DND-41 (cell line): ENCODE results near the gene CNOT2.
"Not testable (repeated sequence)": the region's sequence is repeated elsewhere in the genome, so short reads cannot be mapped to it uniquely, and the experiment has no call there.

Experiments
- ATAC-seq: fragments of 200-7000 bp; cut with Tn5 transposase; 3 replicates; pipeline ENCODE4 v1.9.1; 2021; ENCODE audit warnings: low read depth; ENCODE audit not compliant: insufficient read depth
- DNase-seq: peaks from one replicate; pipeline ENCODE4 v3.0.0-alpha.2; 2020
- H2AFZ ChIP-seq: 2 replicates; pipeline ENCODE4 v1.6.0; 2012; ENCODE audit warnings: low read depth, low read length
- H3K27ac ChIP-seq: 2 replicates; pipeline ENCODE4 v1.5.1; 2012; ENCODE audit warnings: low read length, inconsistent platforms
- H3K27me3 ChIP-seq: fragments of 200-600 bp; sonication (generic); 2 replicates; pipeline ENCODE4 v1.6.0; 2012; ENCODE audit warnings: low read length, mild to moderate bottlenecking, inconsistent platforms; ENCODE audit not compliant: insufficient read depth, poor library complexity
- H3K36me3 ChIP-seq: 2 replicates; pipeline ENCODE4 v1.5.1; 2012; ENCODE audit warnings: low read length, inconsistent platforms; ENCODE audit not compliant: insufficient read depth
- H3K4me1 ChIP-seq: 2 replicates; pipeline ENCODE4 v1.5.1; 2012; ENCODE audit warnings: mild to moderate bottlenecking, low read length; ENCODE audit not compliant: insufficient read depth
- H3K4me2 ChIP-seq: 2 replicates; pipeline ENCODE4 v1.6.0; 2012; ENCODE audit warnings: mild to moderate bottlenecking, moderate library complexity, low read length, inconsistent platforms; ENCODE audit not compliant: insufficient read depth
- H3K4me3 ChIP-seq, 2 experiments: fragments of 200-600 bp in 1 of 2; shearing (Covaris generic) in 1 of 2; 2 replicates each; pipeline ENCODE4 v1.5.1; 2012 to 2016; ENCODE audit warnings: inconsistent platforms in 2 of 2, low read length in 2 of 2, mild to moderate bottlenecking in 2 of 2, low read depth in 1 of 2, moderate library complexity in 1 of 2
- H3K79me2 ChIP-seq: 2 replicates; pipeline ENCODE4 v1.6.0; 2012; ENCODE audit warnings: low read length, inconsistent platforms; ENCODE audit not compliant: insufficient read depth
- H3K9ac ChIP-seq: 2 replicates; pipeline ENCODE4 v1.6.0; 2012; ENCODE audit warnings: low read depth, mild to moderate bottlenecking, inconsistent platforms, low read length, moderate library complexity
- H3K9me3 ChIP-seq: 2 replicates; pipeline ENCODE4 v1.5.1; 2012; ENCODE audit warnings: low read length, moderate library complexity, mild to moderate bottlenecking, inconsistent platforms; ENCODE audit not compliant: insufficient read depth, severe bottlenecking
- H4K20me1 ChIP-seq: 2 replicates; pipeline ENCODE4 v1.6.0; 2012; ENCODE audit warnings: low read length; ENCODE audit not compliant: insufficient read depth
- CTCF ChIP-seq: IDR thresholded peaks from 2 replicates; pipeline ENCODE4 v1.5.1; 2012; ENCODE audit warnings: borderline replicate concordance, low read length, moderate library complexity, mild to moderate bottlenecking; ENCODE audit not compliant: poor library complexity, severe bottlenecking; ENCODE audit errors: extremely low read depth
- EZH2 ChIP-seq: IDR thresholded peaks from 3 replicates; pipeline ENCODE4 v1.6.1; 2012; ENCODE audit warnings: borderline replicate concordance, low read depth, mild to moderate bottlenecking, moderate library complexity, low read length, inconsistent platforms; ENCODE audit not compliant: severe bottlenecking

CNOT2 gene

DNA sequence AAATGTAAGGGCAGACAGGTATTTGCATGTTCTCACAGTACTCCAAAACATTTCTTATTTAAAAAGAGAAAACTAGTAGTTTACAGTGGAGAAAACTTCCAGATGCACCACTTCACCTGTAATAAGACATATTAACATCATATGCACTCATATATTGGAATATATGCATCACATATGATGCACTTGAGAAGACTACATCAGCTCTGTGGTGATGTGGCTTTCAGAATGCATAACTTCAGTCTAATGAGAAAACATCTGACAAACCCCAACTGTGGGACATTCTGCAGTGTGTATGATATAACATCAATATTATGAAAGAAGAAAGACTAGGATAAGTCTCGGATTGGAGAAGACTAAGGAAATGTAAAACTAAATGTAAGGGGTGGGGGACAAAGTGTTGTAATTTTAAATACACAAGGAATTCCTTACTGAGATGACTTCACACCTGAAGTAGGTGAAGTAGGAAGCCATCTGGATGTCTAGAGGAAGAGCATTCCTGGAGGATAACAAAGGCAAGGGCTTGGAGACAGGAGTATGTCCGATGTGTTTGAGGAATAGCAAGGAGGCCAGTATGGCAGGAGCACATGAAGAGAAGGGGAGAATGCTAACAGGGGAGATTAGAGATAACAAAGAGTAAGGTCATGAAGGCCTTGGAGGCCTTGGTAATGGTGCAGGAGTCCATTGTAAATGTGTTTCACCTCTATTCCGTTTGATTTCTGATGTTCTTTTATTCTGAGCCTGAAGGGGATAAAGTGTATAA is 49.0 kb downstream of the CNOT2 start:
- Histone ChIP-seq H3K27me3 (no peaks in the 10 kb centered on the region), H3K9ac (no peak overlapping the region), H3K4me3 (no peak overlapping the region), H3K4me1 (no peaks in the 10 kb centered on the region), H3K27ac (no peak overlapping the region), H3K9me3 (no peaks in the 10 kb centered on the region), H2AFZ (no peak overlapping the region), H4K20me1 (peaks cover 23% of the 10 kb centered on the region), H3K79me2 (peaks cover 87% of the 10 kb centered on the region), H3K36me3 (peaks cover 36% of the 10 kb centered on the region), H3K4me2 (no peak overlapping the region)
- no peak for TF ChIP-seq EZH2
- no peak for TF ChIP-seq CTCF
- ATAC-seq (no peak), DNase-seq (no peak)

GRCh38 chr12:70304684-70305555 is 61.7 kb downstream of the CNOT2 start:
- Histone ChIP-seq H3K79me2 (peaks cover 69% of the 10 kb centered on the region), H4K20me1 (peaks cover 30% of the 10 kb centered on the region)
- 0 out of 3 replicates have a peak, but pooled peaks have one; percentile 47 for ATAC-seq

DNA sequence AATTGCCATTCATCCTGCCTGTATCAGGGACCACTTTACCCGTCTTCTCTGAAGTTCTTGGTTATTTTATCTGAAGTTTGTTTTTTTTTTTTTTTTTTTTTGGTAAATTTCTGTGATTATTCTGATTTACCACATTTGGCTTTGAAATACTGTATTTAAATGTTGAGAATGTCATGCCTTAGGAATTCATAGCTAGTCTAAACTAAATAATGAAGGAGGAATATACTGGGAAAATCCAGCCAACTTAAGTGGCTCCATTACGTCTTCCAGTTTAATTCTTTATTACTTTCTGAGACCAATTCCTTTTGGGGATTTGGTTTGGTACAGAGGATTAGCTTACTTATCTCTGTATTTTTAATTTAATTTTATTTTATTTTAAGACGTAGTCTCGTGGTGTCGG is 62.6 kb downstream of the CNOT2 start:
- no peak for TF ChIP-seq EZH2
- no peak for TF ChIP-seq CTCF
- Histone ChIP-seq H3K36me3 (peaks cover 2% of the 10 kb centered on the region; the same call in 1 of the 2 replicates), H3K79me2 (peaks cover 77% of the 10 kb centered on the region), H3K4me1 (peaks cover 3% of the 10 kb centered on the region), H3K9me3 (no peaks in the 10 kb centered on the region), H3K27ac (no peak overlapping the region), H3K4me3 (no peak overlapping the region), H3K4me2 (no peak overlapping the region), H4K20me1 (peaks cover 32% of the 10 kb centered on the region), H3K27me3 (no peaks in the 10 kb centered on the region), H2AFZ (no peak overlapping the region), H3K9ac (no peak overlapping the region)
- no peak for DNase-seq
- no peak for ATAC-seq

More at GRCh38 chr12:70304684-70305555, 61.7 kb downstream of the CNOT2 start:
- H3K36me3 ChIP-seq, H3K4me1 ChIP-seq, H2AFZ ChIP-seq, H3K4me3 ChIP-seq, H3K27ac ChIP-seq, H3K9me3 ChIP-seq, H3K9ac ChIP-seq, H3K4me2 ChIP-seq, H3K27me3 ChIP-seq: not testable (repeated sequence)
- peak; percentile 44 for DNase-seq

DNA sequence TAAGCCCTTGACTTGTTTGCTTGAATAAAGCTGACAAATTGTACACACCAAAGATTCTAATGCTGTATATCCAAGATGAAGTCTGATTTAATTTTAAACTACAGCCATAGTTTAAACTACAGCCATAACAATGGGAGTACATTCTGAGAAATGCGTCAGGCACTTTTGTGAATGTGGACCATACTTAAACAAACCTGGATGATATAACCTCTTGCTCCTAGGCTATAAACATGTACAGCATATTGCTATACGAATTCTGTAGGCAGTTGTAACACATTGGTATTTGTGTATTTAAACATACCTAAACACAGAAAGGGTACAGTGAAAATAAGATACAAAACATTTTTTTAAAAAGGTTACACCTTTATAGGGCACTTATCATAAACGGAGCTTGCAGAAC is 63.4 kb downstream of the CNOT2 start:
- Histone ChIP-seq H3K4me1 (peaks cover 3% of the 10 kb centered on the region), H3K27ac (no peak overlapping the region), H4K20me1 (peaks cover 37% of the 10 kb centered on the region), H3K9ac (no peak overlapping the region), H3K4me2 (no peak overlapping the region), H3K79me2 (peaks cover 80% of the 10 kb centered on the region), H3K4me3 (no peak overlapping the region), H3K9me3 (no peaks in the 10 kb centered on the region), H3K27me3 (no peaks in the 10 kb centered on the region), H3K36me3 (peaks cover 8% of the 10 kb centered on the region; the same call in 1 of the 2 replicates), H2AFZ (no peak overlapping the region)
- DNase-seq = no peak
- no peak for TF ChIP-seq EZH2
- no peak for TF ChIP-seq CTCF
- no peak for ATAC-seq
